Lower leg skin (tissue), 3 donors: Measurements from ENCODE around the gene CSF2.

ENCODE experiments used
- CTCF ChIP-seq, 3 donors: fragments of 450-650 bp; IDR thresholded peaks; one replicate each; pipeline ENCODE4 v1.5.1; 2016; ENCODE audit warnings: antibody characterized with exemption in 3 of 3, mild to moderate bottlenecking in 3 of 3, moderate library complexity in 2 of 3
- POLR2A ChIP-seq, 2 donors: fragments of 450-650 bp; IDR thresholded peaks; one replicate each; pipeline ENCODE4 v1.6.1; 2016 to 2017; ENCODE audit warnings: antibody characterized with exemption in 2 of 2, mild to moderate bottlenecking in 1 of 2, moderate library complexity in 1 of 2

GRCh38 chr5:132095077-132095410 is 21.5 kb downstream of the CSF2 start:
- no peak for TF ChIP-seq POLR2A (IDR thresholded peaks at IDR 0.05)
- no peak for TF ChIP-seq CTCF (IDR thresholded peaks at IDR 0.05)
